HG03139 (cell line): ENCODE data around the gene P2RY13.

ENCODE experiments used
- ATAC-seq: cut with Tn5 transposase; IDR thresholded peaks from one replicate; pipeline ENCODE4 v1.9.1; 2021; ENCODE audit not compliant: unreplicated experiment

P2RY13 gene

DNA sequence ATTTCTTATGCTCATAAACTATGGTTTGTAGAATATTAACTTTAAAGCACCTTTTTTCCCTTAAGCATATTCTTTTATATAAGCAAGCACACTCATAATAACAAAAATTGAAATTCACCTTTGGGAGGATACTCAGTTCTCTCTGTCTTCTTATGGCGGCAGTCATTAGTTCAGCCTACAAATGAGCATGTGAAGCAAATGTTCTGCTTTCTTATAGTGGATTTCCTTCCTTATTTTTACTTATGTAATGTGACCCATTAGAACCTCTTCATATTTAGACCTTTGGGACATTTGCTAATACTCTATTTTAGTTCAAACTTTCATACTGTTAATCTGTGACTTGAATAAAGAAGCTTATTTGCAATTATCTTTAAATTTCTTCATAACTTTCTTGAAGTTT, at the start of gene P2RY13:
P2RY13 (minus strand) TSS at position 187 of the 400 bp plus-strand sequence; CDS start at position 166, 21 bp downstream.
- ATAC-seq: no peak

DNA sequence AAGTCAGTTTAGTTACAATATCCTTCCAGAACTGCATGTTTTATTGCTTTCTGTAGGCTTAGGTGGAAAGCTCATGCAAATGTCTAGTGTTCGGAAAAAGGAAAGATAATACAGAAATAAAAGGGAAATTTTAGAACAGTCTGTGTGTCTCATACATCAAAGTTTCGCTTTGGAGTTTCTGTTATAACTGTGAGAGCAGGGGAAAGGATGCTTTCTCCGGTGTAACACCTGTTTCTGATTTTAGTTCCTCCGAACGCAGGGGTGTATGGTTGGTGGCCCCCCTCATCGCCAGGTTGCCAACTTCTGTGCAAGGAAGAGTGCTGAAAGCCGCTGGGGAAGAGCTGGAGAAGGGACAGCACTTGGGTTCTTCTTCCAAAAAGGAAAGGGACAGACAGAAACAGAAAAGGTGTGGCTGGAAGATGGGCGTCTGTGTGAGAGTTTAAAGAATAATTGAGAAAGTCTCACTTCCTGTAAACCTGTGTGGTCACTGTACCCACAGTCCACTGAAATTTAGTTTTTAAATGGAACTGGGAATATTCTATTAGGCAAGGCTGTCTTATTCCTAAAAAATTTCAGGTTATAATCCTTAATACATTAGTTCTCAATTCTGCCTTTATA, 48.5 kb upstream of the P2RY13 start:
- no peak for ATAC-seq

DNA sequence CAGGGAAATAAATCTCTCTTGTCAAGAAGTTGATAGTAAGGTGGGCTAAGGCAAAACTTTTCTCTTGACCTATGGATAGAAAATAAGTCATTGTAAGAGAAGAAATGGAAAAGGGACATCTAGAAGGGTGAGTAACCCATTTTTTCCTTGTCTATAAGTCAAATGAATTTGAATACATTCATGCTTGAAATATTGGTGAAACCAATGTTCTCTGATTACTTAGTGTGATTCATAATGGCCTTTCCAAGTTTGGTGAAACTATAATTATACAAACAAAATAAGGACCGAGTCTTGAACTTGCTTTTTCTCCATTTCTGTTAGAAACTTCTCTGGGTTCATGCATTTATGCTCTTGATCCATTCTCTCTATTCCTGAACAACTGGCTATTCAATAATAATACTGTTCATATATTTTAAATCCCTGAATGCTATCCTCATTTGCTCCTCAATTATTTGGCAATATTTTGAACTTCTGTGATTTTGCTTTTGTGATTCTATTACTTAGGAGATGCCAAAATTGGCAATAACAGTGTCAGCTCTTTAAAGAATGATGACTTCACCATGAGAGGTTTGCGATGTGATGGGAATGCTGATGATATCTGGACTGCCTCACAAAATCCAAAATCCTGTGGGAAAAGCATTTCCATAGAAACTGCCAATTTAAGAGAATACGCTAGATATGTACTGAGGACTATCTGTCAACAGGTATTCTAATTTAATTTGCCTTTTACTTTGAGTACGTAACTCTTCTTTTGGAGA, 42.9 kb upstream of the P2RY13 start:
- ATAC-seq: no peak

DNA sequence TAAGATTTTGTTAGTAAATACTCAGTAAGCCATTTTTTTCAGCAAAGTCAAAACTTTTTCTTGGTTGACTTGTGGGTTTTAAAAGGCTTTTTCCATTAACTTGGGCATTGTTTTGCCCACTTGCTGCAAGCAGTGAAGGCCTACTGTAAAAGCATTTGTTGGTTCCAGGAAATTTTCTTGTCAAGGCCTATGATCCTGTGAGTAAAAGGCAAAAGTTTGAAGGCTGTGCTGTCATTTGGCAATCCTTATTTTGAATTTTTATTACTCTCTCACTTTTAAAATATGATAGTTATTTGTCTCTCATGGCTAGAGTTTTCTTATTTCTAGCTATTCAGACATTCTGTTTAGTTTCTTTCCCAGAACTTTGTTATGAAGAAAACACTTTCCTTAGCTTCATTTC, 42.2 kb upstream of the P2RY13 start:
- ATAC-seq: no peak

DNA sequence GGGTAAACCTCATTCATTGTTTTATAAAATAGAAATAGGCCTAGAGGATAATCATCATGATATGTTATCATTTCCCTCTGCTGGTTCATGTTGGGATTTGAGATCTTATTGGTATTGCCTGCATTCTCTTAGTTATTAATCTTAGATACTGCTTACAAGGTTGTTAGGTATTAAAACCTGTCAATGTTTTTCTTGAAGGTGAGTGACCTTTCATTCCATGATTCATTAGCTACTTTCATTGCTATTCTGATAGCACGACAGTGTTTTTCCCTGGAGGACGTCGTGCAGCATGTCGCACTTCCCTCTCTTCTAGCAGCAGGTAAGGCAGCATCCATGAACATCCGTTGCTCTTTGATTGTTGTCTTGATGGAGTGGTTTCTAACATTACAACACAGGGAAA, 38.1 kb upstream of the P2RY13 start:
- no peak for ATAC-seq

DNA sequence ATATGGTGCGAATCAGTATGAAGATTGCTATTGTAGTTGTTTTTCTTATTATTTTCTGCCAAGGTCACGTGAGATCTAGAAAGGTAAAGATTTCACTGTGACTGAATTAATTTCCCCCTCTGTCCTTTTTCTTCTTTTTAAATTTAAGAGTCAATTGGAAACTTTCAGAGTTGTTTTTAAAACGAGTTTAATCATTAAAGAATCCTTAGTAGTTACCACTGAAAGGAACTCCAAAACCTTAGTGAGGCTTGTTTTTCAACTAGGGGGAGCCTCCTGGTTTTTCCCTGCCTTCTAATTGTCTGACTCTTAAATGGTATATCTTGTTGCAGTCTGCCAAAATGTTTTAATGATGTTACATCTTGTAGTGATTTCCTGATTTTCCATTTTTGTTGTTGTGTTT, 37.6 kb upstream of the P2RY13 start:
- ATAC-seq: no peak

DNA sequence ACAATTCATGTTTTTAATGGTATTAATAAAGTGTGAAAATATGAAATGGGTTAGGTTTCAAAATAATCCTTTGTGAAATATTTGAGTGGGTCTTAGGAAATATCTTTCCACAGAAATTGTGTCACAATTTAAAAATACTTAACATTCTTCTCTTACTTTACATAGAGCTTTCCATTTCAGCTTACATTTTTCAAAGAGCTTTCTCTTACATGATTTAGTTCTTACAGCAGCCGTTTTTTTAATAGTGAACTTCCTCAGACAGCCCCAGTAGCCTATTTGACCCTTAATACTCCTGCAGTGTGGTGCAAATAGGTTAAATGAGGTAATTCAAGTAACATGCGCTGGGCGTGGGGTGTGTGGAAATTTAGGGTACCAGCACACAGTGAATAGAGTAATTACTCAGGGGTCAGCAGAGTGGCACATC, 33.4 kb upstream of the P2RY13 start:
- no peak for ATAC-seq

DNA sequence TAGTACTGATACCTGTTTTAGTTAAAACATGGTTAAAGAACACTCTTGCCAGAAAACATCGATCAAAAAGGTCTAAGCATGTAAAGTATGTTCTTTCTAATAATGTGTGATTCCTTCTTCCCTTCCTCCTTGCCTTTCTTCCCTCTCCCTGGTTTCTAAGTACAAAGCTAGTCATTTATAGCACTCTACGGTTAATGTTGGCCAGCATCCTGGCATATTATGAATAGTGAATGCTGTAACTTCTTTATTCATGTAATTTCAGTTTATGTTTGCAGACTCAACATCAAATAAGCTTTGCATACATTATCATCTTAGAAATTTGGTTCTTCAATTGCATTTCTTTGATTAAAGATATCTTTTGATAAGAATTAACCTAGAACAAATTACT, 28.1 kb upstream of the P2RY13 start:
- no peak for ATAC-seq

DNA sequence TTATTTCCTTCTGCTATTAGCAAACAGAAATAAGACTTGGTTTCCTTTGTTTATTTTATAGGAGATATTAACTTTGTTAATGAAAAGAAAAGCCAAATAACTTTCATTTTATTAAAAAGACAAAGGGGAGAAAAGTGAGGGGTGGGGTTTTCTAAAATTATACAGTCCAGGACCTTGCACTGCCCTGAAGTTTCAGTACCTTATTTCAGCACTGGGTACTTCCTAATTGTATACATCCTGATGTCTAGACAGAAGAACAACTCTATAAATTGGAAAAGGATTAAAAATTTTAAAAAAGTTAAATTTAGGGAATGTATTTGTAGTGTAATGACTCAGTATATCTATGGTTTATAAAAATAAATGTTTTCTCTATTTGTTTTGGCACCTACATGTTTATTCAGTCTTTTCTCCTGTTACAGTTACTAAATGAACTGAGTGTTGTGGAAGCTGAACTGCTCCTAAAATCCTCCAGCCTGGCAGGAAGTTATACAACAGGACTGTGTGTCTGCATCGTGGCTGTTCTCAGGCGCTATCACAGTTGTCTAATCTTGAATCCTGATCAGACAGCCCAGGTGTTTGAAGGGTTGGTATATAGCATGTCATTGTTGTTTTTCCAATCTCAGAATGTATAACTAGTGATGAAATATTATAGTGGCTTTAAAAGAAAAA, 27.6 kb upstream of the P2RY13 start:
- no peak for ATAC-seq

DNA sequence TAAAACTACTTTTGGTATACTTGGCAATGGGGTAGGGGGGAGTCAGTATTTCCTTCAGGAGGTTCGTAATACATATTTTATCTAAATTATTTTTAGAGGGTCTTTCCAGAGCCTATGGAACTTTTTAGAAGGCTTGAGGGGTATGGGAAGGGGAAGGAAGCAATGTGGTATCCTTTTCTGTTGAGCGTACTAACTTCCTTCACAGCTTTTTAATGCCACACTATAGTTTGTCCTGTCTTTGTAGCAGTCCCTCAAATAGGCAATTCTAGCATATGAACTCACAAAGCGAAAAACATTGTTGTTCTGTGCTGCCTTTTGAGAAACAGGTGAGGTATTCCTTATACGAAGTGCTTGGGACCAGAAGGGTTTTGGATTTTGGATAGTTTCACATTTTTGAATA, 22.3 kb upstream of the P2RY13 start:
- ATAC-seq: no peak

DNA sequence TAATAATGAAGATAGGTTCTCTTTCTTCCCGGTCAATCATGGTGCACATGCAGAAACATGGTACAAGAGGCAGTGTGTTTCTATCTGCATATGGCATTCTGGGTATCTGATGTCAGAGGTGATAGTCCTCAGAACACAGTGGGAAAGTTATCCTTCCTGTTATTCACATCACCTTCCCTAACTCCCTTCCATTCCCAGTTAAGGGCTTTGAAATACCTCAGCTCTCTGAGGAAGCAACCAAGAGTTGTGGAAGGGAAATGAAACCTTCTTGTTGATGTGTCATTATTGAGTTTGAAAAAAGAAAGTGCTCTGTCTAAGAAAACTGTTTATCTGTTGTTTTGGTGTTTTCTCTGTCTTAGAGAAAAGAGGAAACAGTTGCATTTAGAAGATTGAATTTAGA, 21.9 kb upstream of the P2RY13 start:
- ATAC-seq: peak; percentile 68

DNA sequence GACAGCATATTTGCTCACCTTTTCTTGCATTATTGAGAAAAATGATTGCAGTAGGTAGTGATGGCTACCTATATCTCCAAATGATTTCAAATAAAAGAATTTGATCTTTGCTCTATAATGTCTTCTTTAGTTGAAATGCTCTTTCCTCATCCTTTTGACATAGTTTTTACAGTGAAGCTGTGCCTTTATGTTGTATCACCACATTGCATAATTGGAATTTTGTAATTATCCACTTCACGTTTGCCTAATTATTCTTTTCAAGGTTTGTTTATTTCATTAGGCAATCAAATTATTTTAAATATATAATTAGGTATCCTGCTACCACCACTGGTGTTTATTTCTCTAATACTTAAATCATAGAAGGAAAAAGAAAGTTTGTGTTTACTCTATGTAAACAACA, 21.3 kb upstream of the P2RY13 start:
- no peak for ATAC-seq

DNA sequence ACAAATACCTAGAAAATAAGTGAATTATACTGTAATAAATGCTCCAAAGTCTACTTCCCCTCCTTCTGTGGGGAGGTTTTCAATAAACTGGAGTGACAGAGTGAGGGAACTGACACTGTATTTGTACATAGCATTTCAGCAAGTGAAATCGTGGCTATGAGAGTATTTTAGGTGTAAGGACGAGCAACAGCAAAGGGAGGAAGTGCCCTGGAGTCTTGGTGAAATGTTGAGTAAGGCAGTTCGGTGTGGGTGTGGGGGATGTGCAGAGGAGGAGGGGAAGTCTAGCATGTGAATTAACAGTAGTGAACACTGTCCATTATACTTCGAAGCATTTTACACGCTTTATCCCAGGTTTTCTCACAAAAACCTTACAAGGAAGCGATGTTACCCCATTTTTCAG, 18.1 kb upstream of the P2RY13 start:
- no peak for ATAC-seq

DNA sequence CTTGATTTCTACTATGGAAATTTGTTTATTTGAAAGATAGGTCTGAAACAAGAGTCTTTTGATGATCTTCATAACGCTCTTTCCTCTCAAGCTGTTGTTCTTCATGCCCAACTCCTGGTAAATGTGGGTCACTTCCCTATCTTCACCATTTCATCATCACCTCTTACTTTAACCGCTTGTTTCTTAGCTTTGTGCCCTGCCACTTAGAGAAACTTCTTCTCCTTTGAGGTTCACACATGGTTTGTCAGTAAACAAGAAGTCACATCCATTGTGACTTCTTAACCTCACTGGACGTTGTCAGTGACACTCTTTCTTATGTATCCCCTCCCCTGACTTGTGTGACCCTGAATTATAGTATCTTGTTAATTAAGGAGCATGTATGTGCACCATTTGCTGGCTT, 16.9 kb upstream of the P2RY13 start:
- no peak for ATAC-seq

DNA sequence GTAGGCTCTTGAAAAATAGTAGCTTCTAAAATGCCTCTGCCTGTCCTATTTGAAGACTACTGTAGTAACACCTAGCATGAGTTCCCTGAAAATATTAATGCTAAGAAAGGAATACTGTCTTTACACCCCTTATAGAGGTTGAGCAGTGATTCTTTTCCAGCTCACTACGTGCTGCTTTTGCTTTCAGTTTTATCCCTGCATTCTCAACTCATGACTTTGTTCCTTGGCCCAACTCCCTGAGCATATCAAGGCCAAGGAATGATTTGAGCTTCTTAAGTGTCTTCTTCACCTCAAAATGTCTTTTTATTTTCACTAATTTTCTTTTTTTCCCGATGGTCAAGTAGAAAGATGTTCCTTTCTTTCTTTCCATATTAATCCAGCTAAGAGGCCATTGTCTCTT, 16.5 kb upstream of the P2RY13 start:
- no peak for ATAC-seq

DNA sequence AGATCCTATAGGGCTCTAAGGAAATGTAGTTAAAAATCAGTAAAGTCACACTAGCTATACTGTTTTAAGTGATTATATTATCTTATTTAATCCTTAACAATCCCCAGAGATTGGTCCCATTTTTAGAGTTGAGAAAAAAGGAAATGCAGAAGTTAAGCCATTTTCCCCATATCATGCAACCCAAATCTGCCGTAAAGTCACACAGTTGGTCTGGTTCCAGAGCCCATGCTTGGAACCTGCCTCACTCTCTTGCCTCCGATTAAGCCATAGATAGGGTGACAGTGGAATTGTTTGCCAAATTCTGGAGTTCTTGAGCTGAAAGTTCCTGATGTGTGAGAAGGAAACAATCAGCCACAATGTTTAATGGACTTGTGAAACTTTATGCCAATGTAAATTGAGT, 2.3 kb upstream of the P2RY13 start:
- no peak for ATAC-seq

DNA sequence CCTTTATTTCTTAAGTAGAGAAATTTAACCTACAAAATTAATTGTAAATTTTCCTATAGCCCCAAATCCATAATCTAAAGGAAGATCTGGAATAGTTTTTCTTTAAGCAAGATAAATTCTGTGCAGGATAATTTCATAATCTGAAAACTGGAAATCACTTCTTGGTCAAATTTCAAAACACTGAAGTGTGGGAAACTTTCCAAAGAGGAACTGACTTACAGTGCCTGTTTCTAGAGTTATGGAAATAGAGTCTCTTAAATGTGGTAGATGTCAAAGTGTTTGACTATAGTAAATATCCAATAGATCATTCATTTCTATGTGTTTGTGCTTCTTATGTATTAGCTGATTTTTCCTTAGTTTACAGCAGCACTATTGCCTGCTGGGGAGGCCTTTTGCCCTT, 1.6 kb upstream of the P2RY13 start:
- no peak for ATAC-seq

DNA sequence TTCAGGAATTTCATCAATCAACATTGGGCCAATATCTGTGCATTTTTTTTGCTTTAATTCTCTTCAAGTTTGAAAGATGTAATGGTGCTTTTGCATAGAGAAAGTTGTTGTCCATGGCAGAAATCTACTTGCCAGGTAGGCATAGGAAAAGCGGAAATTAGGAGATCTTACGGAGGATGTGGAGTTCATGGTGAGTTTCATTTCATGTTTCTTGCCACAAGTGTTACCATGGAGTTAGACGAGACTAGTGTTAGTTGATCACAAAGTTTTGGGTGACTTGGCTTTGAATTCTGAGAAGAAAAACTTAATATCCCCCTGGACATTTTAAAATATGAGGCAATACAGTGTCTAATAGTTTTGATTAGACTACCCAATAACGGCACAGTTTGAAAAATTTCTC, 1.0 kb upstream of the P2RY13 start:
- no peak for ATAC-seq

DNA sequence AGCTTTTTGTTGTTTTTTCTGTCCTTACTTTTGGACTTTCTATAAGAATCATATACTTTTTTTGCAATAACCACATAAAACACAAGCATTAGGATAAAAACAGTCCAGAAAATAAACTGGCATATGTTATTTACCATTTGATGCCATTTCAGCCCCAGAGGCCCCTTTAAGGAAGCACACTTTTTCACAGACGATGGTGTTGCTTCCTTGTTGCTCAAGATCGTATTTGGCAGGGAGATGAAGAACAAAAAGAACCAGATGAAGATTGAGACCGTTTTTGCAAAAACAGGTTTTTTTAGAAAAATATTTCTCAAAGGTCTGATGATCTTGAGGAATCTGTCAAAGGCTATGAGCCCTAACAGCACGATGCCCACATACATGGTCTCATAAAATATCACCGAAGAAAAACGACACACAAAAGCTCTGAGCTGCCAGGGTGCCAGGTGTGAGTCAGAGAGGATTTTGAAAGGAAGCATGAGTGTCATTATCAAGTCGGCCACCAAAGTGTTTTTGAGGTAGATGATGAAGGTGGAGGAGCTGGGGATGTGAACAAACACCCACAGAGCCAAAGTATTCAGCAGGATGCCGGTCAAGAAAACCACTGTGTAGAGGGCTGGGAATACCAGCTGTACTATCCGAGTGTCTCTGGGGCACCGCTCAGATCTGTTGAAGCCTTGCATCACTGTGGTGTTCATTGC, 902 bp downstream of the P2RY13 start:
- ATAC-seq: no peak

DNA sequence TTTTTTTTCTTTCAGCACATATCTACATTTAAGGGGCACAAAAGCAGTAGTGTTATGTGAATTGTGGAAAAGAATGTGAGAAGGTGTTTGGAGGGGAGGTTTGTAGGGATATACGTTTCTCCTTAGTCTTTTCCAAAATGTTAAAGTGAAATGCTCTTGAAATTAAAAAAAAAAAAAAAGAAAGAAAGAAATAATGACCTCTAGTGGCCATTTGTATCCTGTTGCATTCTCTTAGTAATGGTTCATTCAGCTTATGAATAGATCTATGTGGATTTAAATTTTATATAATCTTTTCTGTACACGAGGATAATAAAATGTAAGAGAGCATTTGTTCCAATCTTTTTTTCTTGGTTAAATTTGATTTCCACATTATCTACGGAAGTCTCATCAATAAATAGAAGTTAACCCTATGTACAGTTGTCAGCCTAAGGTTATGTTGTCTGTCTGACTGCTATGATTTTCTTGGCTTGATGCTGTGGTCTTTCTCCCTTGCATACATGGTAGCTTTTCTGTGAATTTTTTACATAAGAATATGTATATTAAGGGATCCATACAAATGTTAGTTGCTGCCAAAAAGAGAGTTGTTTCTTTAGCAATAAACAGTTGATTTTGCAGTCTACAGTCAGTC, 1.7 kb downstream of the P2RY13 start:
- no peak for ATAC-seq

DNA sequence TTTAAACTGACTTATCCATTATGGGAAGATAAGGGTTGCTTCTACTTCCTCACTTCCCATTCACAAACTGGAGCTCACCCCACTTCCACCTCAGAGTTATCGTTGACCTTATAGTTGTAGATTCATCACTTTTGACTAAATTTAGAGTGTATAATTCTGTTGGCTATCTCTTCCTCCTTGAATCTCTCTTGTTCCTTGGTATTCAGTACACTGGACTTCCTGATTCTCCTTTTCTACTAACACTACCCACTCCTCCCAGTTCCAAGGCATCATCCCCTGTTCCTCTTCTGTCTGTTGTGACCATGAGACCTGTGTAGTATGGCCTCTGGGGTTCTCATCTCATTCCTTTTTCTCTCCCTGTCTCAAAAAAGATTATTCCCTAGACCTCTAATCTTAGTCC, 6.8 kb downstream of the P2RY13 start:
- ATAC-seq: no peak
